Type B pancreatic cell (in vitro differentiated cells): ENCODE data around the gene ZNHIT3. TPM values are rescaled to one million over a fixed set of nuclear protein-coding genes. Genes with fewer than 3 reads are reported as not detected.

Experiments used
- DNase-seq: peaks from one replicate; pipeline ENCODE4 v3.0.0; 2021; ENCODE audit warnings: mixed read lengths; ENCODE audit not compliant: unreplicated experiment; ENCODE audit errors: extremely low spot score
- H3K27ac Mint-ChIP-seq: 2 replicates; pipeline ENCODE4 v1.8.0; 2021; ENCODE audit warnings: mild to moderate bottlenecking, mixed read lengths
- H3K27me3 Mint-ChIP-seq: 2 replicates; pipeline ENCODE4 v1.8.0; 2021; ENCODE audit warnings: mixed read lengths
- H3K36me3 Mint-ChIP-seq: 2 replicates; pipeline ENCODE4 v1.8.0; 2021; ENCODE audit warnings: mixed read lengths
- H3K4me1 Mint-ChIP-seq: one replicate; pipeline ENCODE4 v1.8.0; 2021; ENCODE audit warnings: mixed read lengths; ENCODE audit not compliant: unreplicated experiment
- H3K4me3 Mint-ChIP-seq: 2 replicates; pipeline ENCODE4 v1.8.0; 2021; ENCODE audit warnings: mild to moderate bottlenecking, mixed read lengths
- H3K9me3 Mint-ChIP-seq: 2 replicates; pipeline ENCODE4 v1.8.0; 2021; ENCODE audit warnings: mixed read lengths
- total RNA-seq: library from RNA; stranded (reverse); gene quantifications from 2 replicates; pipeline ENCODE4 v1.2.1, GENCODE V29; 2021; ENCODE audit warnings: low replicate concordance
- TF ChIP-seq, protein P1 (sequence below): fragments of 200-600 bp; sonication (generic); conservative IDR thresholded peaks from 2 replicates; pipeline ENCODE4 v1.5.0; 2021; ENCODE audit warnings: antibody characterized with exemption, mild to moderate bottlenecking

The ZNHIT3 gene
- total RNA-seq, 1 donor from 2014 or later = 43.3 TPM

DNA sequence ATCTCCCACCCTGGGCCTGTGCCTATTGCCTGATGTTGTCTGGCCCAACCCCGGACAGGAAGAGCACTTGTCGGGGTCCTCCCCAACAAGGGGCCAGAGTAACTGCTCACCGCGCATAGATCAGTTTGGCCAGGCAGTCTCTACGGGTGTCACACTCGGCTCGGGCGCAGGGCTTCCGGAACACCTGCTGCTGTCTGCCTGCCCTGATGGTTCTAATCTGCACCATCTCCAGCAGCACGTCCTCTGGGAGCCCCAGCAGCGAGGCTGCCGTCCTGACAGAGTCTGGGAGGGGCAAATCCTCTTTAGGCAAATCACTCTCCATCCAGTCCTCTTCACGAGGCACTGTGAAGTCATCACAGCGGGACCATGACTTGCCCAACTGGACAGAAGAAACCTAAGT is 24.2 kb downstream of the ZNHIT3 start:
- no peaks in the 10 kb centered on the region for H3K4me1 Mint-ChIP-seq
- no peak overlapping the region for H3K4me3 Mint-ChIP-seq
- H3K27me3 Mint-ChIP-seq = no peaks in the 10 kb centered on the region
- peaks cover 5% of the 10 kb centered on the region for H3K36me3 Mint-ChIP-seq
- no peak for DNase-seq
- H3K27ac Mint-ChIP-seq = no peak overlapping the region
- TF ChIP-seq, protein P1, sequence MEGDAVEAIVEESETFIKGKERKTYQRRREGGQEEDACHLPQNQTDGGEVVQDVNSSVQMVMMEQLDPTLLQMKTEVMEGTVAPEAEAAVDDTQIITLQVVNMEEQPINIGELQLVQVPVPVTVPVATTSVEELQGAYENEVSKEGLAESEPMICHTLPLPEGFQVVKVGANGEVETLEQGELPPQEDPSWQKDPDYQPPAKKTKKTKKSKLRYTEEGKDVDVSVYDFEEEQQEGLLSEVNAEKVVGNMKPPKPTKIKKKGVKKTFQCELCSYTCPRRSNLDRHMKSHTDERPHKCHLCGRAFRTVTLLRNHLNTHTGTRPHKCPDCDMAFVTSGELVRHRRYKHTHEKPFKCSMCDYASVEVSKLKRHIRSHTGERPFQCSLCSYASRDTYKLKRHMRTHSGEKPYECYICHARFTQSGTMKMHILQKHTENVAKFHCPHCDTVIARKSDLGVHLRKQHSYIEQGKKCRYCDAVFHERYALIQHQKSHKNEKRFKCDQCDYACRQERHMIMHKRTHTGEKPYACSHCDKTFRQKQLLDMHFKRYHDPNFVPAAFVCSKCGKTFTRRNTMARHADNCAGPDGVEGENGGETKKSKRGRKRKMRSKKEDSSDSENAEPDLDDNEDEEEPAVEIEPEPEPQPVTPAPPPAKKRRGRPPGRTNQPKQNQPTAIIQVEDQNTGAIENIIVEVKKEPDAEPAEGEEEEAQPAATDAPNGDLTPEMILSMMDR = no peak
- no peaks in the 10 kb centered on the region for H3K9me3 Mint-ChIP-seq

GRCh38 chr17:36511216-36511615 is 24.7 kb downstream of the ZNHIT3 start:
- Mint-ChIP-seq H3K27ac (no peak overlapping the region), H3K4me3 (no peak overlapping the region), H3K4me1 (no peaks in the 10 kb centered on the region), H3K9me3 (no peaks in the 10 kb centered on the region), H3K36me3 (peaks cover 5% of the 10 kb centered on the region), H3K27me3 (no peaks in the 10 kb centered on the region)
- TF ChIP-seq, protein P1 = no peak
- DNase-seq = no peak

DNA sequence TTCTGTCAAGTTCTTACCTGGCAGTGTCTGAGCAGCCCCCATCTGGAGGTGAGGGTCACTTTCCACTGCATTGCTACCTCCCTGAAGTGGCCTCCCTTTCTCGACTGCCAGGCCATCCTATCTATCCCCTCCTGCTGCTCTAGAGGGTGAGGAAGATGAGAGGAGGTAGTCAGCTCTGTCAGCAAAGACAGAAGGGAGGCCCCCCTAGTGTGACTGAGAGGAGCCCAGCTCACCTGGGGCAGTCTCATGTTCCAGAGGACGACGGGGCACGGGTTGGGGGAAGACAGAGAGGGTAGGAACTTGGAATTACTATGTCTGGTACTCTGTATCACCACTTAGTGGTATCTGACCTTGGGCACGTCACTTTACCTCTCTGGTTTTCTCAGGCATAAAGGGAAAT is 26.2 kb downstream of the ZNHIT3 start:
- H3K36me3 Mint-ChIP-seq = peaks cover 5% of the 10 kb centered on the region
- no peaks in the 10 kb centered on the region for H3K4me1 Mint-ChIP-seq
- no peak for DNase-seq
- H3K9me3 Mint-ChIP-seq = no peaks in the 10 kb centered on the region
- no peak overlapping the region for H3K27ac Mint-ChIP-seq
- TF ChIP-seq, protein P1 = no peak
- H3K27me3 Mint-ChIP-seq = no peaks in the 10 kb centered on the region
- H3K4me3 Mint-ChIP-seq = no peak overlapping the region

DNA sequence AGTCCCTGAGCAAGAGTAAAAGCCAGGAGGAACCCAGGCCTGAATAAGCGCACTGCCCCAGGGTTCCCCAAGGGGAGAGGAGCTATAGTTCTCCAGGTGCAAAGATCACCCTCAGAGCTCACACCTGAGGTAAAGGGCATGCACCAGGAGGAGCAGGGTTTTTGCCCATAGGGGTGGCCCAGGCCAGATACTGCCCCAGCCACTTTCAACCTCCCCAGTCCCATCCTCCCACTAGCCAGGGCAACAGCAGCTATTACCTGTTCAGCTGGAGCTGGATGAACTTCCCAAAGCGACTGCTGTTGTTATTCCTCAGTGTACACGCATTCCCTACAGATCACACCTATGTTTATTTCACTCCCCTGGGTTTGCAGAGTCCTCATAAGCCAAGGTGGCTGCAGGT is 28.4 kb downstream of the ZNHIT3 start:
- TF ChIP-seq, protein P1 = no peak
- Mint-ChIP-seq H3K36me3 (peaks cover 5% of the 10 kb centered on the region), H3K4me1 (no peaks in the 10 kb centered on the region), H3K27ac (no peak overlapping the region), H3K4me3 (no peak overlapping the region), H3K27me3 (no peaks in the 10 kb centered on the region), H3K9me3 (no peaks in the 10 kb centered on the region)
- no peak for DNase-seq

- no peaks in the 10 kb centered on the region for H3K4me1 Mint-ChIP-seq
- H3K36me3 Mint-ChIP-seq = peaks cover 8% of the 10 kb centered on the region
- TF ChIP-seq, protein P1 = no peak
- H3K27me3 Mint-ChIP-seq = no peaks in the 10 kb centered on the region
- no peak overlapping the region for H3K4me3 Mint-ChIP-seq
- H3K9me3 Mint-ChIP-seq = no peaks in the 10 kb centered on the region
- no peak overlapping the region for H3K27ac Mint-ChIP-seq
- no peak for DNase-seq
Observed at GRCh38 chr17:36515837-36516236, 29.4 kb downstream of the ZNHIT3 start.

GRCh38 chr17:36523113-36523512 is 36.6 kb downstream of the ZNHIT3 start:
- H3K27me3 Mint-ChIP-seq = no peaks in the 10 kb centered on the region
- TF ChIP-seq, protein P1 = no peak
- H3K4me1 Mint-ChIP-seq = no peaks in the 10 kb centered on the region
- H3K27ac Mint-ChIP-seq = no peak overlapping the region
- H3K36me3 Mint-ChIP-seq = peaks cover 26% of the 10 kb centered on the region
- no peak overlapping the region for H3K4me3 Mint-ChIP-seq
- H3K9me3 Mint-ChIP-seq = no peaks in the 10 kb centered on the region
- no peak for DNase-seq
